Skeletal muscle cell (primary cell): ENCODE data around the gene COX7A1.
A peak's percentile ranks its signal among the peaks of the same experiment; 100 is the strongest.
"Not testable (repeated sequence)": the region's sequence is repeated elsewhere in the genome, so short reads cannot be mapped to it uniquely, and the experiment has no call there.

Experiments
- DNase-seq: peaks from one replicate; pipeline ENCODE4 v3.0.0-alpha.2; 2010; ENCODE audit warnings: low read depth
- H3K4me3 ChIP-seq: 2 replicates; pipeline ENCODE4 v1.5.1; 2011; ENCODE audit warnings: low read depth, mild to moderate bottlenecking, control low read depth, low read length, moderate library complexity

COX7A1 gene

DNA sequence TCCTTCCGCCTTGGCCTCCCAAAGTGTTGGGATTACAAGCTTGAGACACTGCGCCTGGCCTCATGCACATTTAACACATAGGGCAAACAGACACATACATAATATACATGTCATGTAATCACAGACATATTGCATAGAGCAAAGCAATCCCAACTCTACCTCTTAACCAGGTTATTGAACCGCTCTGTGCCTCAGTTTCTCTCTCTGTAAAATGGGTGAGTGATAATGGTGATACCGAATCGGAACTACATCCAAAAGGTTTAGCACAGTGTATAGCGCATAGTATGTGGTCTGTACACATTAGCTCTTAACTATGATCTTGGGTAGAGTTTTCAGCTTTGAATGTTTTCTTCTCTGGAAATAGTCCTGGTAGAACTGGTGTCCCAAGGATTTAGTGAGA, 7.6 kb downstream of the COX7A1 start:
- H3K4me3 ChIP-seq = no peak overlapping the region
- no peak for DNase-seq

- no peak overlapping the region for H3K4me3 ChIP-seq
- no peak for DNase-seq
These were observed 9.8 kb downstream of the COX7A1 start for GRCh38 chr19:36142496-36142895.

DNA sequence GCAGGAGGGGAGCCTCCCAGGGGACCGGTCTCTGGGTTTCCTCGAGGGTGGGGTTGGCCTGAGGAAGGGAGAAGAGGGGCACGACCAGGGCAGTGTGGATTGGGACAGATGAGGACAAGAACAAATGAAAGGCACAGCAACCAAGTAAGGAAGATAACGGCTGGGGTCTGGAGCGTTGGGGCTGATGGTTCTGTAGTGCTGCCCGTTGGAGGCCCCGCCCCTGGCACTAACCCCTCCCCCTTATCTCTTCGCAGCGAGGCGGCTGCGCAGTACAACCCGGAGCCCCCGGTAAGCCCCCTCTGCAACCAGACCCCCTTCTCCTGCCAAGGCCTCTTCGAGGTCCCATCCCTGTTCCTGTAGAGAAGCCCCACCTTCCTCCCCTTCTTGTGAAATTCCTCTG, 10.2 kb downstream of the COX7A1 start:
- DNase-seq = no peak
- no peak overlapping the region for H3K4me3 ChIP-seq

GRCh38 chr19:36141039-36141927, 11.0 kb downstream of the COX7A1 start:
- DNase-seq = peak; percentile 36

GRCh38 chr19:36140304-36141038, 11.8 kb downstream of the COX7A1 start:
- DNase-seq = no peak

More at GRCh38 chr19:36141039-36141927, 11.0 kb downstream of the COX7A1 start:
- peak overlapping the region; percentile 86 for H3K4me3 ChIP-seq

DNA sequence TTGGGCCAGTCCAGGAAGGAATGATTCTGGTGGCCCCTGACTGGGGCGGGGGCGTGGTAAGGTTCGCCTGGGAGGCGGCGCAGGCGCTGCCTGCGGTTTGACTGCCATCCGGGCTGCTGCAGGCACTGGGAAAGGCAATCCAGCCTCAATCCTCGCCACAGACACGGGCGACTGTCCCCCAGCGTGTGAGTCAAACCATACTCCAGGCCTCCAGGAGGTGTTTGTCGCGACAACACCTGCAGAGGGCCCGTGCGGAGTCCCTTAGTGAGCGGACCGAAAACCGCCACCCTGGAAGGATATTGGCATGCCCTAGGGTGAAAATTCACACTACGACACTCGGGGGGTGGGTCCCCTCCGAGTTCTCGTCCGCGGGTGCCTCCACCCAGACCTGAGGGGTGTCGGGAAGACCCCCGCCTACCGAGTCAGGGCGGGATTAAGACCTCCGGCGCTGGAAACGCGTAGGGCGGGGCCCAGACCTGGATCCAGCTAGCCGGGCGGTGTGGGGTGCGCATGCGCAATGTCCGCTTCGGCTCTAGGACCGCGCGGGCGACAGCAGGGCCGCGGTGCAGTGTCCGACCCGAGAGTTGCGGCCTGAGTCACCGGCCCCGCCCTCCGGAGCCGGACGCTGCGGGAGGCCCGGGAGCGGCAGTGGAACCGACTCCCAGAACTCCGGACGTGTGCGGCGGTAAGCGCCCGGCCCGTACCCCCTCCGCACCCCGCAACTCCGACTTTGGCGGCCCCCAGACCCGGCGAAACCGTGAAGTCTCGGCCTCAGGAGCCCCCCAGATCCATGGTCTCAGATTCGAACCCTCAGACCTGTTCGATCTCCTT, 12.6 kb downstream of the COX7A1 start, which contains the start of gene CAPNS1:
Gene CAPNS1 (plus strand): TSS at position 594 of the 831 bp plus-strand sequence. CDS start 946 bp downstream, outside the sequence.
- peak within 1 kb of the TSS; percentile 86 for H3K4me3 ChIP-seq
- DNase-seq = peak; percentile 74

More at GRCh38 chr19:36140304-36141038, 11.8 kb downstream of the COX7A1 start:
- peak overlapping the region; percentile 86 for H3K4me3 ChIP-seq

DNA sequence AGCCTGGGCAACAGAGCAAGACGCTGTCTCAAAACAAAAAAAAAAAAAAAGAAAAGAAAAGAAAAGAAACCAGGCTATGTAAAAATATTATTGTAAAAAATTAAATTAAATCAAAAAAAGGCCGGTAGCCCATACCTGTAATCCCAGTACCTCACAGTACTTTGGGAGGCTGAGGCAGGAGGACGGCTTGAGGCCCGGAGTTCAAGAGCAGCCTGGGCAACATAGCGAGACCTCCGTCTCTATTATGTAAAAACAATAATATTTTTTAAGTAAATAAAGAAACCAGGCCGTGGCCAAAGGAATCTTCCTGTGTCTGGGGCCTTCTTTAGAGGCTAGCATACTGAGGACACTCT, 13.2 kb downstream of the COX7A1 start:
- peak overlapping the region; percentile 86 for H3K4me3 ChIP-seq

GRCh38 chr19:36136964-36137686, 15.1 kb downstream of the COX7A1 start:
- H3K4me3 ChIP-seq = no peak overlapping the region
- DNase-seq = no peak

More for the DNA sequence above, 13.2 kb downstream of the COX7A1 start:
- DNase-seq = no peak

DNA sequence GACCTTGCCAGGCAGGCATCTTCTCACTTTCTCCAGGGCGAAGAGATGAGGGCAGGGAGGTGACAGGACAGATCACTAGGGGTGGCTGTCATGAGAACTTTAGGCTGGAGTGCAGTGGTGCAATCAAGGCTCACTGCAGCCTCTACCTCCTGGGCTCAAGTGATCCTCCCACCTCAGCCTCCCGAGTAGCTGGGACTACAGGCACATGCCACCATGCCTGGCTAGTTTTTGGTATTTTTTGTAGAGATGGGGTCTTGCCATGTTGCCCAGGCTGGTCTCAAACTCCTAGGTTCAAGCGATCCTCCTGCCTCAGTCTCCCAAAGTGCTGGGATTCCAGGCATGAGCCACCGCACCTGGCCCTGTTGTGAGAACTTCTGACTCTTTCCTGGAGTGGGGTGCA, 17.4 kb downstream of the COX7A1 start:
- H3K4me3 ChIP-seq, DNase-seq: not testable (repeated sequence)

- DNase-seq = not testable (repeated sequence)
These were observed 21.0 kb downstream of the COX7A1 start for GRCh38 chr19:36131221-36131620.

GRCh38 chr19:36128392-36128736, 23.9 kb downstream of the COX7A1 start:
- DNase-seq = no peak
- peak overlapping the region; percentile 57 for H3K4me3 ChIP-seq

More at GRCh38 chr19:36131221-36131620, 21.0 kb downstream of the COX7A1 start:
- H3K4me3 ChIP-seq = not testable (repeated sequence)

GRCh38 chr19:36125557-36125956, 26.7 kb downstream of the COX7A1 start:
- H3K4me3 ChIP-seq = no peak overlapping the region
- DNase-seq = no peak

- no peak overlapping the region for H3K4me3 ChIP-seq
- no peak for DNase-seq
These were observed 30.6 kb downstream of the COX7A1 start for GRCh38 chr19:36121486-36122124.

DNA sequence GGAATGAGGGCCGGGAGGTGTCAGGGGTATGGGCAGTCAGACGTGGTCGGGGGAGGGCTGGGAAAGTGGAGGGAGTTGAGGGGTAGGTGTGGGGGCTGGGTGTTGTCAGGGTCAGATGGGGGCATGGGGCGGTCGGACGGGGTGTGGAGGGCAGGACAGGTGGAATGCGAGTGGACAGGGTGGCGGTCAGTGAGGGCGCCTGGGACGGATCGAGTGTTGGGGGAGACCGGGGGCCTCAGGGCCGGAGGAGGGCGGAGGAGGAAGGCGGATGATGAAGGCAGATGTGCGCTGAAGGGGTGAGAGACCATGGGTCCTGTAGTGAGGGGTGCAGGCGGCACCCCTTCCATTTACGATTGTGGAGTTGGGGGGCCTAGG, 31.3 kb downstream of the COX7A1 start:
- no peak for DNase-seq
- H3K4me3 ChIP-seq = no peak overlapping the region

GRCh38 chr19:36120092-36120983, 31.9 kb downstream of the COX7A1 start:
- DNase-seq = no peak
- no peak overlapping the region for H3K4me3 ChIP-seq

- H3K4me3 ChIP-seq = peak overlapping the region; percentile 90
- DNase-seq = no peak
These were observed 36.0 kb downstream of the COX7A1 start for GRCh38 chr19:36116344-36116637.

GRCh38 chr19:36115453-36116343, 36.5 kb downstream of the COX7A1 start, which contains the start of gene TBCB:
TSS of gene TBCB (plus strand) at chr19:36115468. CDS start at chr19:36115561, 93 bp downstream.
- H3K4me3 ChIP-seq = peak within 1 kb of the TSS; percentile 90
- no peak for DNase-seq
